ENCODE measurements around the gene UNC13C. TPM values are rescaled to one million over a fixed set of nuclear protein-coding genes. Genes with fewer than 3 reads are reported as not detected.
"Not testable (repeated sequence)": the region's sequence is repeated elsewhere in the genome, so short reads cannot be mapped to it uniquely, and the experiment has no call there.

UNC13C gene
- not detected in 2 replicates for polyA plus RNA-seq (2011; rRNA removed)
- not detected in 2 replicates for polyA minus RNA-seq (2011; rRNA and poly(A)+ RNA removed)

GRCh38 chr15:53978253-53978906 is at the start of gene UNC13C:
Gene UNC13C (plus strand): TSS chr15:53978441. CDS start chr15:54012904, 34,463 bp downstream.
- POLR2A ChIA-PET: no interaction called here
- no peak for TF ChIP-seq CTCF (IDR thresholded peaks at IDR 0.05; ENCODE audit: insufficient read depth, low read depth, low read length)
- no peak for DNase-seq (ENCODE audit: low read depth)
- no peaks in the 10 kb centered on the region for H3K36me3 ChIP-seq (ENCODE audit: control insufficient read depth, insufficient read depth, low read length)
- no peaks in the 10 kb centered on the region for H3K27me3 ChIP-seq (ENCODE audit: control insufficient read depth, insufficient read depth, low read length)
- CTCF ChIA-PET: no interaction called here
- no peak within 1 kb of the TSS for H3K4me3 ChIP-seq (ENCODE audit: low read depth, low read length)

- no peak for DNase-seq (ENCODE audit: low read depth)
- Histone ChIP-seq H3K36me3 (ENCODE audit: control insufficient read depth, insufficient read depth, low read length) (no peaks in the 10 kb centered on the region), H3K4me3 (ENCODE audit: low read depth, low read length) (no peak overlapping the region), H3K27me3 (ENCODE audit: control insufficient read depth, insufficient read depth, low read length) (no peaks in the 10 kb centered on the region)
- POLR2A ChIA-PET: no interaction called here
- TF ChIP-seq CTCF (IDR thresholded peaks at IDR 0.05; ENCODE audit: insufficient read depth, low read depth, low read length): no peak
- CTCF ChIA-PET: no interaction called here
Measured at GRCh38 chr15:53936137-53936536, 42.1 kb upstream of the UNC13C start.

- CTCF ChIA-PET; H3K36me3 ChIP-seq (ENCODE audit: control insufficient read depth, insufficient read depth, low read length); H3K4me3 ChIP-seq (ENCODE audit: low read depth, low read length); POLR2A ChIA-PET; H3K27me3 ChIP-seq (ENCODE audit: control insufficient read depth, insufficient read depth, low read length); DNase-seq (ENCODE audit: low read depth): not testable (repeated sequence)
Measured at GRCh38 chr15:53937632-53938031, 40.6 kb upstream of the UNC13C start.

GRCh38 chr15:53950572-53950971 is 27.7 kb upstream of the UNC13C start:
- TF ChIP-seq CTCF (IDR thresholded peaks at IDR 0.05; ENCODE audit: insufficient read depth, low read depth, low read length): no peak
- H3K27me3 ChIP-seq (ENCODE audit: control insufficient read depth, insufficient read depth, low read length): no peaks in the 10 kb centered on the region
- no peak for DNase-seq (ENCODE audit: low read depth)
- no peak overlapping the region for H3K4me3 ChIP-seq (ENCODE audit: low read depth, low read length)
- no peaks in the 10 kb centered on the region for H3K36me3 ChIP-seq (ENCODE audit: control insufficient read depth, insufficient read depth, low read length)
- CTCF ChIA-PET: no interaction called here
- POLR2A ChIA-PET: no interaction called here

GRCh38 chr15:53955396-53955795 is 22.8 kb upstream of the UNC13C start:
- CTCF ChIA-PET: no interaction called here
- Histone ChIP-seq H3K36me3 (ENCODE audit: control insufficient read depth, insufficient read depth, low read length) (no peaks in the 10 kb centered on the region), H3K4me3 (ENCODE audit: low read depth, low read length) (no peak overlapping the region), H3K27me3 (ENCODE audit: control insufficient read depth, insufficient read depth, low read length) (no peaks in the 10 kb centered on the region)
- TF ChIP-seq CTCF (IDR thresholded peaks at IDR 0.05; ENCODE audit: insufficient read depth, low read depth, low read length): no peak
- no peak for DNase-seq (ENCODE audit: low read depth)
- POLR2A ChIA-PET: no interaction called here

Data from BJ (cell line).